NCI-H2171 (cell line): Measurements from ENCODE around the gene EXOC4.
"Not testable (repeated sequence)": the region's sequence is repeated elsewhere in the genome, so short reads cannot be mapped to it uniquely, and the experiment has no call there.

Experiments
- DNase-seq: peaks from one replicate; lab custom pipeline; 2025; lab: John Stamatoyannopoulos, UW

Gene EXOC4

GRCh38 chr7:133275446-133276095 is 22.7 kb downstream of the EXOC4 start:
- DNase-seq = no peak

GRCh38 chr7:133278975-133279374 is 26.1 kb downstream of the EXOC4 start:
- not testable (repeated sequence) for DNase-seq

- no peak for DNase-seq
These were observed 29.2 kb downstream of the EXOC4 start for GRCh38 chr7:133282094-133282493.

GRCh38 chr7:133284092-133284491 is 31.2 kb downstream of the EXOC4 start:
- DNase-seq = no peak

GRCh38 chr7:133288970-133289369 is 36.1 kb downstream of the EXOC4 start:
- no peak for DNase-seq

- no peak for DNase-seq
These were observed 37.2 kb downstream of the EXOC4 start for GRCh38 chr7:133290041-133290440.

- no peak for DNase-seq
These were observed 37.9 kb downstream of the EXOC4 start for GRCh38 chr7:133290676-133291333.

- DNase-seq = no peak
These were observed 39.8 kb downstream of the EXOC4 start for GRCh38 chr7:133292631-133293030.

GRCh38 chr7:133293384-133294160 is 40.7 kb downstream of the EXOC4 start:
- DNase-seq = no peak

- no peak for DNase-seq
These were observed 41.4 kb downstream of the EXOC4 start for GRCh38 chr7:133294234-133294633.

GRCh38 chr7:133295484-133295883 is 42.6 kb downstream of the EXOC4 start:
- DNase-seq = no peak

GRCh38 chr7:133297093-133297492 is 44.2 kb downstream of the EXOC4 start:
- no peak for DNase-seq

- DNase-seq = no peak
These were observed 45.2 kb downstream of the EXOC4 start for GRCh38 chr7:133298080-133298479.

GRCh38 chr7:133299676-133300075 is 46.8 kb downstream of the EXOC4 start:
- DNase-seq = no peak

- DNase-seq = no peak
These were observed 47.2 kb downstream of the EXOC4 start for GRCh38 chr7:133300088-133300487.

GRCh38 chr7:133300811-133301210 is 47.9 kb downstream of the EXOC4 start:
- DNase-seq = no peak

- DNase-seq = no peak
These were observed 48.6 kb downstream of the EXOC4 start for GRCh38 chr7:133301444-133301843.

GRCh38 chr7:133303372-133303771 is 50.5 kb downstream of the EXOC4 start:
- DNase-seq = no peak

- no peak for DNase-seq
These were observed 51.1 kb downstream of the EXOC4 start for GRCh38 chr7:133303931-133304330.

GRCh38 chr7:133309333-133309732 is 56.5 kb downstream of the EXOC4 start:
- DNase-seq = no peak

GRCh38 chr7:133310232-133310862 is 57.5 kb downstream of the EXOC4 start:
- DNase-seq = no peak

GRCh38 chr7:133313575-133313974 is 60.7 kb downstream of the EXOC4 start:
- no peak for DNase-seq

- DNase-seq = no peak
These were observed 61.2 kb downstream of the EXOC4 start for GRCh38 chr7:133314084-133314483.
